AG09319 (cell line): ENCODE results near the gene OGFOD3.

Experiments used
- DNase-seq: peaks from one replicate; pipeline ENCODE4 v3.0.0-alpha.2; 2010; ENCODE audit warnings: low read depth; ENCODE audit errors: extremely low read depth
- TF ChIP-seq, protein P1 (sequence below): IDR thresholded peaks from 2 replicates; pipeline ENCODE4 v1.5.1; 2011; ENCODE audit warnings: low read depth, mild to moderate bottlenecking, inconsistent platforms, low read length, moderate library complexity

Gene OGFOD3

DNA sequence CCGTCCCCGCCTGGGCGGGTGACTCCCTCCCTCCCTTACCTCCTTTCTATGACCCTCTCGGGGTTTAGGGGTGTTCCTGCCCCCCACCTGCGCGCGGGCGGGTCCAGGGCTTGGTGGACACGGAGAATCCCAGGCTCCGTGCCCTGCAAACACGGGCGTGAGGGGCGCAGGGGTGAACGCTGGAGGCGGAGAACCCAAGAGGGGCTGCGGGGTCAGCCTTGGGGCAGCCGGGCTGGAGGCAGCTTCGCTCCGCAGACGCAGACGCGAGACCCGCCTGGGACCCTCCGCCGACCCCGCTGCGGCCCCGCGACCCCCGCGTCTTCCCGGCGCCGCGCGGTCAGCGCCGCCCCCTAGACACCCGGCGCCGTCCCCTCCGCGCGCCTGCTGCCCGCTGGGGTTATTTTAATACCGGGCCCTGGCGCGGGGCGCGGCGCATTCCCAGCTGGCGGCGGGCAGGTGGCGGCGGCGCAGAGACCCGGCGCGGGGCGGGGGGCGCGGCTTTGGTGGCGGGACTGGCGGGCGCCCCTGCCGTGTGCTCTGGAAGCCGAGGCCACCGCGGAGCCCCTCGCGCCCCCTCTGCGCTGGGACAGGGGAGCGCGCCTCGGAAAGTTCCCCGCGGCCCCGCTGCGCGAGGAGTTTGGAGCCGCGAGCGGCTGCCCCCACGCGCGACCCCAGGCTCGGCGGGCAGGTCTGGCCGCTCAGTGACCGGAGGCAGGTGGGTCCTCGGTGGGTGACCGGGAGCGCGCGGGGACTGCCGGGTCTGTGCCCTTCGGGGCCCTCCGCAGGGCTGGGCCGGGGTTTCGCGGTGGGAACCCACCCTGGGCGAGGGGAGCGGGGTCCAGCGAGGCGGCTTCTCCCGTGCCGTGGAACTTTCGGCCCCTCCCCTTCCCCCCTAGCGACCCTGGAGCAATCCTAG, 46.8 kb downstream of the OGFOD3 start, which contains the start of gene UTS2R:
Gene UTS2R (plus strand): TSS at position 433 of the 916 bp plus-strand sequence. CDS start 2,560 bp downstream, outside the sequence.
- TF ChIP-seq, protein P1, sequence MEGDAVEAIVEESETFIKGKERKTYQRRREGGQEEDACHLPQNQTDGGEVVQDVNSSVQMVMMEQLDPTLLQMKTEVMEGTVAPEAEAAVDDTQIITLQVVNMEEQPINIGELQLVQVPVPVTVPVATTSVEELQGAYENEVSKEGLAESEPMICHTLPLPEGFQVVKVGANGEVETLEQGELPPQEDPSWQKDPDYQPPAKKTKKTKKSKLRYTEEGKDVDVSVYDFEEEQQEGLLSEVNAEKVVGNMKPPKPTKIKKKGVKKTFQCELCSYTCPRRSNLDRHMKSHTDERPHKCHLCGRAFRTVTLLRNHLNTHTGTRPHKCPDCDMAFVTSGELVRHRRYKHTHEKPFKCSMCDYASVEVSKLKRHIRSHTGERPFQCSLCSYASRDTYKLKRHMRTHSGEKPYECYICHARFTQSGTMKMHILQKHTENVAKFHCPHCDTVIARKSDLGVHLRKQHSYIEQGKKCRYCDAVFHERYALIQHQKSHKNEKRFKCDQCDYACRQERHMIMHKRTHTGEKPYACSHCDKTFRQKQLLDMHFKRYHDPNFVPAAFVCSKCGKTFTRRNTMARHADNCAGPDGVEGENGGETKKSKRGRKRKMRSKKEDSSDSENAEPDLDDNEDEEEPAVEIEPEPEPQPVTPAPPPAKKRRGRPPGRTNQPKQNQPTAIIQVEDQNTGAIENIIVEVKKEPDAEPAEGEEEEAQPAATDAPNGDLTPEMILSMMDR: no peak
- no peak for DNase-seq

DNA sequence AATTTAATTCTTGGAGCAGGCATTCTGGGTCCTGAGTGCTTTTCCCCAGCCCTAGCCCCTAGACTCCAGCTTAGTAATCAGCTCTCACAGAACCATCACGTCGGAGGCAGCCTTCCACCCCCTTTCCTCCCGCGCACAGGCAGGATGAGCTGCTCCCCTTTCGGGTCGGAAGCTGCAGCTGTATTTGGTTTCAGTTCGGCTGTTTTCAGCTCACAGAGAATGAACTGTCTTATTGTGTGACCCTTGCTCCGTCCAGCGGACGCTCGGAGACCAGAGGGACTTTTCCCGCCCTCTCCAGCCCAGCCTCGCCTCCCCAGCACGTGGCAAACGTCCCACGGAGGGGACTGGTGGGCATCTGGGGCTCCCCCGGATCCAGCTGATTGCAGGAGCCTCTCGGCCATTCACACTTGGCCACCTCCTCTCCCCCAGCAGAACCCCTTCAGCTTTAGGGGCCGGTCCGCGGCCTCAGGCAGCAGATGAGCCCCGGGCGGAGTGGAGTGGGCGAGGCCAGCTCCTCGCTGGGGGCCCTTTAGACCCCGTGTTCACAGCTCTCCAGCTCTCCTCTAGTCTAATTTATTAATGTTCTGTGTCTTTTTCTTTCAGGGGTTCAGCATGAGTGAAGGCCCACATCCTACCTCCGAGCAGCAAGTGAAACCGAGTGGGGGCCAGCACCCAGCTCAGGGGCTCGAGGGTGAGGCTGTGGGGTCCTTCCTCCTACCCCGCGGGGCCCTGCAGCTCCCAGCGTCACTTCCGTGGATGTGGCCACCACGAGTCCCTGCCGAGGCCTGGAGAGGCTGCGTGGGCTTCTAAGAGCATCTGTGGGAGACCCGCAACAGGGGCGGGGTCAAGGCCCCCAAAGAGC, 47.7 kb downstream of the OGFOD3 start:
- TF ChIP-seq, protein P1: no peak
- DNase-seq: no peak

DNA sequence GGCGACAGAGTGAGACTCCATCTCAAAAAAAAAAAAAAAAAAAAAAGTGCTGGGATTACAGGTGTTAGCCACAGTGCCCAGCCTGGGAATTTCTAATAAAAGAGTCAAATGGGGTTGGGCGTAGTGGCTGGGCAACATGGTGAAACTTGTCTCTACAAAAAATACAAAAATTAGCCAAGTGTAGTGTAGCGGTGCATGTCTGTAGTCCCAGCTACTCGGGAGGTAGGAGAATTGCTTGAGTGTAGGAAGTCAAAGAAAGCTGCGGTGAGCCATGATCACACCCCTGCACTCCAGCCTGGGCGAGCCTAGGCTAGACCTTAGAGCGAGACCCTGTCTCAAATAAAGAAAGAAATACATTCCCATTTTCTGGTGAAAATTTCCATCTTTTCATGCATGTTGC, 49.2 kb downstream of the OGFOD3 start:
- DNase-seq: no peak
- TF ChIP-seq, protein P1: no peak

DNA sequence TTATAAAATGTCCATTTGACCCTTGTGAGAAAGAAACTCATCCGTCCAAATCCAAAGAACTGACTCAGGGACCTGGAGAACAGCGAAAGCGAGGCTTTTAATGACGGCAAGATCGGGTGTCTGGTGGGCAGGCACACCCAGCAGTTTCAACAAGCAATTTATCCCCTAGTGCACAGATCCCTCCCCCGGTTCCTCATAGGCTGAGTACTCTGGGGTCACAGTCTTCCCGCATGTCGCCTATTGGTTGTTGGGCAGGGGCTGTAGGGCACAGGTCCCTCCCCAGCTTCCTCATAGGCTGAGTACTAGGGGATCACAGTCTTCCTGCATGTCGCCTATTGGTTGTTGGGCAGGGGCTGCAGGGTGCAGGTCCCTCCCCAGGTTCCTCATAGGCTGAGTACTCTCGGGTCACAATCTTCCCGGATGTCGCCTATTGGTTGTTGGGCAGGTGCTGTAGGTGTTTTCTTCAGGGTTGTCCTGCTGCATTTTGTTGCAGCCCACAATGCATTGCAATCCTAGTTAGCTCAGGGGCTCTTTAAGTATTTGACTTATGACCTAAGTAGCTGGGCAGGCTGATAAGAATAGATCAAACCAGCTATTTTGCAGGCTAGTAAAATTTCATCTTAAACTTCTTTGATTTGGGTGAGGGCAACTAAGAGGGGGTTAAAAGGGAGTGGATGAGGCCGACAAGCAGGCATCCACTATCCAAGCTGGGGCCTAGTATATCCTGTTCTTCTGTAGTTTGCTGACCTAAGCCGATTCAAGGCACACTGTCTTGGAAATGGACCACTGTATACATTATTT, 50.5 kb downstream of the OGFOD3 start:
- DNase-seq: no peak
- TF ChIP-seq, protein P1: no peak

DNA sequence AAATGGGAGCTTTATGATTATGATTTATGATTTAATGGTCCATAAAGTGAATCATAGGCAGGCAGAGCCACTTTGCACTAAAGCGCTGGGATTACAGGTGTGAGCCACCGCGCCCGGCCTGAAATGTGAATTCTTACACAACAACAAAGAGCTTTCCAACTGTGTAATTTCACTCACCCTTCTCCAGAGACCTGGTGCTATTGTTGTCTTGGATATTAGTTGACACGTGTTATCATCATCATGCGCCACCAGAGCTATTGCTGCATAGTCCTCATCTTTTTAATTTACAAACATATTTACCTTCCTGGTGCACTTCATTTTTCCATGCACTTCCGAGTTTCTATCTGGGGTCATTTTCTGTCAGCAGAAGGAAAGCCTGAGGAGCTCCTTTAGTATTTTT, 51.6 kb downstream of the OGFOD3 start:
- DNase-seq: no peak
- TF ChIP-seq, protein P1: no peak

DNA sequence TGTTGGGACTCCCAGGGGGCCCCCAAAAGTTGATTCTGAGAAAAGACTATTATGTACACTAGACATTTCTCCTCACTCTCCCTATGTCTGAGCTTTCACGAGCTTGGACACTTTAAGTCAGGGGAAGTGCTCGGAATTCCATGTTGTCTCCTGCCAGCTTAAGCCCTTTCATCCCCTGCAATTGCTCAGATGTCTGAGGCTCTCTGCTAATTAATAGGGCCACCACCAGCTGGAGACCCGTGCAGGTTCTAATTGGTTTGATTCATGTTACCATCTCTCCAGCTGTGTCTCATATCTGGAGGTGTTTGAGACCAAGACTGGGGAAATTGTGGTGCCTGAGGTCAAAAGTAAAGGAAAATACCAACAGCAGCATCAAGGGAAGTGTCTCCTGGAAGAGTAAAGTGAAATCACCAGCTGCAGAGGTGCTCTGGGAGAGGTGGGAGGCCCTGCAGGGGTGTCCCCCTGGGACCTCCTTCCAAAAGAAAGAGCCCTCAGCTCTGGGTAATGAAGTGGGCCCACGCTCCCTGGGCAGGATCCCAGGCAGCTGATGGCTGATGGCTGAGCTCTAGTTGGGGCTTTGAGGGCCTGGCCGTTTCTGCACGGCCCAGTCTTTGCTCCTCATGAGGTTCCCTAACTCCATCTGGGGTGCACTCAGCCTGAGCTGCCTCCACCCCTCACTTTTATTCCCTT, 52.6 kb downstream of the OGFOD3 start:
- no peak for DNase-seq
- TF ChIP-seq, protein P1: no peak
